ENCODE measurements around the gene FBXL7. TPM values are rescaled to one million over a fixed set of nuclear protein-coding genes. Genes with fewer than 3 reads are reported as not detected.

The FBXL7 gene
- total RNA-seq, 4 donors from 2014 or later, result 2.1 to 25.6 (median 6.5) TPM

- Histone ChIP-seq H3K9me3 (no peaks in the 10 kb centered on the region), H3K4me1 (no peaks in the 10 kb centered on the region), H3K27me3 (no peaks in the 10 kb centered on the region), H3K27ac (no peak overlapping the region), H3K4me3 (no peak overlapping the region), H3K36me3 (no peaks in the 10 kb centered on the region)
- no peak for DNase-seq
- TF ChIP-seq CTCF (IDR thresholded peaks at IDR 0.05) (no peak), POLR2A (IDR thresholded peaks at IDR 0.05) (no peak)
These were observed 50.6 kb downstream of the FBXL7 start for GRCh38 chr5:15550502-15551112.

- Histone ChIP-seq H3K27ac (no peak overlapping the region), H3K27me3 (no peaks in the 10 kb centered on the region), H3K36me3 (no peaks in the 10 kb centered on the region), H3K9me3 (no peaks in the 10 kb centered on the region), H3K4me1 (no peaks in the 10 kb centered on the region), H3K4me3 (no peak overlapping the region)
- TF ChIP-seq POLR2A (IDR thresholded peaks at IDR 0.05) (no peak), CTCF (IDR thresholded peaks at IDR 0.05) (no peak)
- DNase-seq, result no peak
These were observed 51.1 kb downstream of the FBXL7 start for GRCh38 chr5:15551113-15551504.

GRCh38 chr5:15554542-15554941, 54.6 kb downstream of the FBXL7 start:
- H3K9me3 ChIP-seq, result no peaks in the 10 kb centered on the region
- no peaks in the 10 kb centered on the region for H3K36me3 ChIP-seq
- no peaks in the 10 kb centered on the region for H3K4me1 ChIP-seq
- TF ChIP-seq CTCF (IDR thresholded peaks at IDR 0.05) (no peak), POLR2A (IDR thresholded peaks at IDR 0.05) (no peak)
- DNase-seq, result no peak
- H3K4me3 ChIP-seq, result no peak overlapping the region
- no peak overlapping the region for H3K27ac ChIP-seq
- no peaks in the 10 kb centered on the region for H3K27me3 ChIP-seq

- DNase-seq, result no peak
- no peak overlapping the region for H3K27ac ChIP-seq
- H3K9me3 ChIP-seq, result no peaks in the 10 kb centered on the region
- TF ChIP-seq POLR2A (IDR thresholded peaks at IDR 0.05) (no peak), CTCF (IDR thresholded peaks at IDR 0.05) (no peak)
- H3K36me3 ChIP-seq, result no peaks in the 10 kb centered on the region
- H3K4me3 ChIP-seq, result no peak overlapping the region
- H3K27me3 ChIP-seq, result no peaks in the 10 kb centered on the region
- no peaks in the 10 kb centered on the region for H3K4me1 ChIP-seq
These were observed 55.2 kb downstream of the FBXL7 start for GRCh38 chr5:15555176-15555575.

GRCh38 chr5:15558240-15558639, 58.3 kb downstream of the FBXL7 start:
- no peak for TF ChIP-seq POLR2A (IDR thresholded peaks at IDR 0.05)
- TF ChIP-seq CTCF (IDR thresholded peaks at IDR 0.05), result no peak
- no peak for DNase-seq
- no peaks in the 10 kb centered on the region for H3K9me3 ChIP-seq
- no peaks in the 10 kb centered on the region for H3K27me3 ChIP-seq
- H3K4me3 ChIP-seq, result no peak overlapping the region
- no peak overlapping the region for H3K27ac ChIP-seq
- H3K36me3 ChIP-seq, result no peaks in the 10 kb centered on the region
- no peaks in the 10 kb centered on the region for H3K4me1 ChIP-seq

GRCh38 chr5:15558681-15559080, 58.7 kb downstream of the FBXL7 start:
- H3K4me1 ChIP-seq, result no peaks in the 10 kb centered on the region
- no peaks in the 10 kb centered on the region for H3K27me3 ChIP-seq
- H3K36me3 ChIP-seq, result no peaks in the 10 kb centered on the region
- no peak for DNase-seq
- H3K27ac ChIP-seq, result no peak overlapping the region
- no peaks in the 10 kb centered on the region for H3K9me3 ChIP-seq
- TF ChIP-seq POLR2A (IDR thresholded peaks at IDR 0.05) (no peak), CTCF (IDR thresholded peaks at IDR 0.05) (no peak)
- no peak overlapping the region for H3K4me3 ChIP-seq
